ENCODE data around the gene KLF1. TPM values are rescaled to one million over a fixed set of nuclear protein-coding genes. Genes with fewer than 3 reads are reported as not detected.
"Not testable (repeated sequence)": the region's sequence is repeated elsewhere in the genome, so short reads cannot be mapped to it uniquely, and the experiment has no call there.

KLF1 gene
- total and polyA plus RNA-seq, 4 donors: 0.39 TPM; not detected in 3

DNA sequence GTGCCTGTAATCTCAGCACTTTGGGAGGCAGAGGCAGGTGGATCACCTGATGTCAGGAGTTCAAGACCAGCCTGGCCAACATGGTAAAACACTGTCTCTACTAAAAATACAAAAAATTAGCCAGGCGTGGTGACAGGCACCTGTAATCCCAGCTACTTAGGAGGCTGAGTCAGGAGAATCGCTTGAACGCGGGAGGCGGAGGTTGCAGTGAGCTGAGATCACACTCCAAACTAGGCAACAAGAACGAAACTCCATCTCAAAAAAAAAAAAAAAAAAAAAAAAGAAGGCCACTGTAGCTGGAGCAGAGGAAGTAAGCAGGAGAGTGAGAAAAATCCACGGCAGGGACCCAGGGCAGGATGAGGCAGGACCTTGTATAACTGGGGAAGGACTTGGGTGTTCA is 40.4 kb downstream of the KLF1 start:
- H3K4me3 ChIP-seq (ENCODE audit: low read length in 2 of 2); H3K27me3 ChIP-seq (ENCODE audit: control insufficient read depth in 1 of 2, insufficient read depth in 2 of 2, low read length in 1 of 2); ATAC-seq (ENCODE audit: low FRiP score); H3K27ac ChIP-seq (ENCODE audit: low read depth in 1 of 2, low read length in 2 of 2); H3K9me3 ChIP-seq (ENCODE audit: control insufficient read depth, low read length); DNase-seq; H3K4me1 ChIP-seq (ENCODE audit: control insufficient read depth in 1 of 2, insufficient read depth in 2 of 2, low read length in 2 of 2); H3K36me3 ChIP-seq (ENCODE audit: control insufficient read depth in 1 of 2, insufficient read depth in 2 of 2, low read length in 1 of 2): not testable (repeated sequence)
- intact Hi-C loops (cut with DNase I): loop anchor here (1.0 to 10.0 kb wide), 4 partner anchors 74 to 172 kb away; no protein-coding TSS in a partner anchor
- WGBS, 2 donors: 79 to 85% methylated on average over 7 of the region's 7 CpGs

DNA sequence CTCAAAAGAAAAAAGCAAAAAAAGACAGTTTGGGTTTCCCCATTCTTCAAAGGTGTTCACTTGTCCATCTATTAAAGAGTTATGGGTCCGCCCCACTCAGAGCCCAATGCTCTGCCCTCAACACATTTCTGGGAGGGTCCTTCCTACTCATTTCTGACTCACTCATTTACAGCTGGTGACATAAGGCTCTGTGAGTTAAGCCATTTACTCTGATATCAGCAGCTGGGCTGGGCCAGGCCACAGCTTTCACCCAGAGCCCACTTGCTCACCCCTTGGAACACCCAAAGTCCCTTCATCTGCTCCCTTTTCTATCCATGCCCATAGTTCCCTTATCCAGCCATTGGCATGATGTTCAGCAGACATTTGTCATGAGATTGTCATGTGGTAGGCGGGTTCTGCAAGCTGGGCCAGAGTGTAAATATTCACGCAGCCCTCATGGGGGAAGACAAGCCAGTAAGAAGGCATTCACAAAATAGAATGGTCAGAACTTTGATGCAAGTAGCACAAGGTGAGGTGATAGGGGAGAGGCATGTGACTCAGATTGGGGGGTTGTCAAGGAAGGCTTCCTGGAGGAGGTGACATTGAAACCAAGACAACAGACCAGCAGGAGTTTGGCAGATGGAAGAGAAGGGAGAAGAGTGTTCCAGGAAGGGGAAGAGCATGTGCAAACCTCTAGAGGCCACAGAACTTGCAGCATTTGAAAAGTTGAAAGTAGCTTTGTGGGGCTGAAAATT is 42.8 kb downstream of the KLF1 start:
- no peak overlapping the region for H3K27ac ChIP-seq (ENCODE audit: low read depth in 1 of 2, low read length in 2 of 2)
- no peaks in the 10 kb centered on the region for H3K27me3 ChIP-seq (ENCODE audit: control insufficient read depth in 1 of 2, insufficient read depth in 2 of 2, low read length in 1 of 2)
- ATAC-seq (ENCODE audit: low FRiP score) (no peak), DNase-seq (no peak)
- no peaks in the 10 kb centered on the region for H3K36me3 ChIP-seq (ENCODE audit: control insufficient read depth in 1 of 2, insufficient read depth in 2 of 2, low read length in 1 of 2)
- no peaks in the 10 kb centered on the region for H3K4me1 ChIP-seq (ENCODE audit: control insufficient read depth in 1 of 2, insufficient read depth in 2 of 2, low read length in 2 of 2)
- intact Hi-C loops (cut with DNase I): loop anchor here (5.0 to 10.0 kb wide), 2 partner anchors 37 to 169 kb away; partner anchors contain the start of gene RNASEH2A (in 1 of the 2)
- no peaks in the 10 kb centered on the region for H3K9me3 ChIP-seq (ENCODE audit: control insufficient read depth, low read length)
- 66 to 70% methylated on average over 3 of the region's 3 CpGs for WGBS, 2 donors
- H3K4me3 ChIP-seq (ENCODE audit: low read length in 2 of 2): no peak overlapping the region

DNA sequence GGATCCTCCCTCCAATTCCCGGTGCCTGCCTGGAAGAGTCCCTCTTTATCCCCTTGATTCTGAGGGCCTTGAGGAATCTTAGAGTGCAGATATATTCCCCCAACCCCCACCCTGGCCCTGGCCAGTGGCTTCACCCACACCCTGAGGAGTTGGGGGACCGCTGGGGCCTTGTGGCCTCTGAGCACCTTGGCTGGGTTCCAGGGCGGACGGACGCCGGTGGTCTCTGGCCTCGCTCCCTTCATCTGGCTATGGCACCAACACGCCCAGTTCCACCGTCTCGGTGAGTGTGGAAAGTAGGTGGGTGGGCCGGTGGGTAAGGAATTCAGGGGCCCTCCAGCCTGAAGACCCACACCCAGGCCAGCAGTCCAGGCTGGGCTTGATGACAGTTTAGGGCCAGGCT is 43.7 kb downstream of the KLF1 start:
- H3K4me1 ChIP-seq (ENCODE audit: control insufficient read depth in 1 of 2, insufficient read depth in 2 of 2, low read length in 2 of 2): no peaks in the 10 kb centered on the region
- no peak for DNase-seq
- intact Hi-C loops (cut with DNase I): loop anchor here (5.0 to 10.0 kb wide), 2 partner anchors 36 to 169 kb away; partner anchors contain the start of gene RNASEH2A (in 1 of the 2)
- H3K9me3 ChIP-seq (ENCODE audit: control insufficient read depth, low read length): no peaks in the 10 kb centered on the region
- H3K27me3 ChIP-seq (ENCODE audit: control insufficient read depth in 1 of 2, insufficient read depth in 2 of 2, low read length in 1 of 2): no peaks in the 10 kb centered on the region
- 77 to 81% methylated on average over 11 of the region's 11 CpGs for WGBS, 2 donors
- H3K4me3 ChIP-seq (ENCODE audit: low read length in 2 of 2): no peak overlapping the region
- H3K27ac ChIP-seq (ENCODE audit: low read depth in 1 of 2, low read length in 2 of 2): no peak overlapping the region
- H3K36me3 ChIP-seq (ENCODE audit: control insufficient read depth in 1 of 2, insufficient read depth in 2 of 2, low read length in 1 of 2): no peaks in the 10 kb centered on the region
- no peak for ATAC-seq (ENCODE audit: low FRiP score)

DNA sequence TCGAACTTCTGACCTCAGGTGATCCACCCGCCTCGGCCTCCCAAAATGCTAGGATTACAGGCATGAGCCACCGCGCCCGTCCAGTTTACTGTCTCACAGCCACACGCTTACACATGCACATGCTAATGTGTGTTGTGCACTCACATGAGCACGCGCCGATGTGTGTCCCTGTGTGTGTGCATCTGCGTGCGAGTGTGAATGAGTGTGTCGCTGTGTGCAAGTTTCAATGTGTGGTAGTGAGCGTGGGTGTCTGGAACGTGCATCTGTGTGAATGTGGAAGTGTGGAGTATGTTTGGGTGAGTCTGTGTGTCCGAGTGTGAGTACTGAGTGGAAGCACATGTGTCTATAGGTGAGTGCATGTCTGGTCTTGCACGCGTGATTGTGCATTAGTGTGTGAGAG is 44.5 kb downstream of the KLF1 start:
- intact Hi-C loops (cut with DNase I): loop anchor here (5.0 to 10.0 kb wide), 2 partner anchors 35 to 168 kb away; partner anchors contain the start of gene RNASEH2A (in 1 of the 2)
- no peaks in the 10 kb centered on the region for H3K36me3 ChIP-seq (ENCODE audit: control insufficient read depth in 1 of 2, insufficient read depth in 2 of 2, low read length in 1 of 2)
- no peak overlapping the region for H3K4me3 ChIP-seq (ENCODE audit: low read length in 2 of 2)
- DNase-seq: no peak
- no peaks in the 10 kb centered on the region for H3K9me3 ChIP-seq (ENCODE audit: control insufficient read depth, low read length)
- H3K27ac ChIP-seq (ENCODE audit: low read depth in 1 of 2, low read length in 2 of 2): no peak overlapping the region
- ATAC-seq (ENCODE audit: low FRiP score): no peak
- WGBS, 2 donors: 93 to 94% methylated on average over 18 of the region's 18 CpGs
- H3K27me3 ChIP-seq (ENCODE audit: control insufficient read depth in 1 of 2, insufficient read depth in 2 of 2, low read length in 1 of 2): no peaks in the 10 kb centered on the region
- no peaks in the 10 kb centered on the region for H3K4me1 ChIP-seq (ENCODE audit: control insufficient read depth in 1 of 2, insufficient read depth in 2 of 2, low read length in 2 of 2)

DNA sequence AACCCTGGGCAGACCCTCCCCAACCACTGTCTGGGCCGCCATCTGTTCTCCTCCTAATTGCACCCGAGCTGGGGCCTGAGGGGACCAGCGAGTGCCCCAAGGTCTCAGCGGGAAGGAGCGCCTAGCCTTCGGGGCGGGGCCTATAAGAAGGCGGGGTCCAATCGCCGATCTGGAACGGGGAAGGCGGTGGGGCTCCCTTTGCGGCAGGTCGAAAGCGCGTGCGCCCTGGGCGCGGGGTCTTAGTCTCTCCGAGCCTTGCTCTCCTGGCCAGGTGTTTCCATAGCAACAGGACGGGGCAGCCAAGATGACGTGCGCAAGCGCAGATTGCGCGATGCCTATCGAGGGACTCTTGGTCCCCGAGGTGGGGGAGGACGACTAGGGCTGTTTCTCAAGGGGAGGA is 45.9 kb downstream of the KLF1 start:
- no peaks in the 10 kb centered on the region for H3K4me1 ChIP-seq (ENCODE audit: control insufficient read depth in 1 of 2, insufficient read depth in 2 of 2, low read length in 2 of 2)
- H3K9me3 ChIP-seq (ENCODE audit: control insufficient read depth, low read length): no peaks in the 10 kb centered on the region
- DNase-seq: no peak
- H3K27me3 ChIP-seq (ENCODE audit: control insufficient read depth in 1 of 2, insufficient read depth in 2 of 2, low read length in 1 of 2): no peaks in the 10 kb centered on the region
- ATAC-seq (ENCODE audit: low FRiP score): peak; percentile 27
- WGBS, 2 donors: 1 to 2% methylated on average over 29 of the region's 29 CpGs
- H3K36me3 ChIP-seq (ENCODE audit: control insufficient read depth in 1 of 2, insufficient read depth in 2 of 2, low read length in 1 of 2): no peaks in the 10 kb centered on the region
- H3K4me3 ChIP-seq (ENCODE audit: low read length in 2 of 2): no peak overlapping the region
- H3K27ac ChIP-seq (ENCODE audit: low read depth in 1 of 2, low read length in 2 of 2): no peak overlapping the region
- intact Hi-C loops (cut with DNase I): loop anchor here (5.0 to 10.0 kb wide), 2 partner anchors 34 to 166 kb away; partner anchors contain the start of gene RNASEH2A (in 1 of the 2)

DNA sequence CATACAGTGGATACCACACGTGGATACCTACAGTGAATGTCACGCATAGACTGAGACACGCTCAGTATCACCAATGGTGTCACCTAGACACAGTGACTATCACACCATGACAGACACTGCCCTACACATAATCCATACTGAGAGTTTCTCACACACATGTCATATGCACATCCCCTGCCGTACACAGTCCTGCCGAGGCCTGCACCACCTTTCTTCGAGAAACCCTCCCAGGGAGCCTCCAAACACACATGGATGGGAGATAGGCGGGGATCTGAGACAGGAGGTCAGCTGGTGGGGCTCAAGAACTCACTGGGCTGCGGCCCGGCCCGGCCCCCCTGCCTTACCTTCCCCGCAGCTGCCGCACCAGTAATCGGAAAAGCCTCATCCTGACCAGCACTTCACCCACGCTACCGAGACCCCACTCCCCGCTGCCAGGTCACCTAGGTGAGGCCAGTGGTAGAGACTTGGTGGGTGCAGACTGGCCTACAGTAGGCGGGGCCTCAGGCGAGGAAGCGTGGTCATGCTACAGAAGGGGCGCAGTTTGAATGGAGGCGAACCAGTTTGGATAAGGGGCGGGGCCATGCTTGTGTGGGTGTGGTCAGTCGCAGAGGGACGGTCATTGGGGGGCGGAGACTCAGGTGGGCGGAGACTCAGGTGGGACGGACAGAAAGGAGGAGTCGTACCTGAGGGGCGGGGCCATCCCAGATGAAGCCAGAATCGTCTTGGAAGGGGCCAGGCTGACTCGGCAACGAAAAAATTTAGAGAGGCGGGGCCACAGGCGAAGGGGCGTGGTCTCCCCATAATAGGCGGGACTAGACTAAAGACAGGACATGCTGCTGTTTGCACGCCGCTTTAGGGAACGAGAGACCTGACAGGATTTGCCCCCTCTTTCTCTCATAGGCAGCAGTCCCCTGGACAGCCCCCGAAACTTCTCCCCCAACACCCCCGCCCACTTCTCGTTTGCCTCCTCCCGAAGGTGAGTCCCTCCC is 46.6 kb downstream of the KLF1 start:
- intact Hi-C loops (cut with DNase I): loop anchor here (5.0 to 10.0 kb wide), 2 partner anchors 33 to 166 kb away; partner anchors contain the start of gene RNASEH2A (in 1 of the 2)
- no peak for DNase-seq
- Histone ChIP-seq H3K36me3 (ENCODE audit: control insufficient read depth in 1 of 2, insufficient read depth in 2 of 2, low read length in 1 of 2) (no peaks in the 10 kb centered on the region), H3K27ac (ENCODE audit: low read depth in 1 of 2, low read length in 2 of 2) (no peak overlapping the region), H3K9me3 (ENCODE audit: control insufficient read depth, low read length) (no peaks in the 10 kb centered on the region), H3K4me1 (ENCODE audit: control insufficient read depth in 1 of 2, insufficient read depth in 2 of 2, low read length in 2 of 2) (no peaks in the 10 kb centered on the region), H3K27me3 (ENCODE audit: control insufficient read depth in 1 of 2, insufficient read depth in 2 of 2, low read length in 1 of 2) (no peaks in the 10 kb centered on the region), H3K4me3 (ENCODE audit: low read length in 2 of 2) (no peak overlapping the region)
- 23 to 24% methylated on average over 43 of the region's 43 CpGs for WGBS, 2 donors
- ATAC-seq (ENCODE audit: low FRiP score): no peak

DNA sequence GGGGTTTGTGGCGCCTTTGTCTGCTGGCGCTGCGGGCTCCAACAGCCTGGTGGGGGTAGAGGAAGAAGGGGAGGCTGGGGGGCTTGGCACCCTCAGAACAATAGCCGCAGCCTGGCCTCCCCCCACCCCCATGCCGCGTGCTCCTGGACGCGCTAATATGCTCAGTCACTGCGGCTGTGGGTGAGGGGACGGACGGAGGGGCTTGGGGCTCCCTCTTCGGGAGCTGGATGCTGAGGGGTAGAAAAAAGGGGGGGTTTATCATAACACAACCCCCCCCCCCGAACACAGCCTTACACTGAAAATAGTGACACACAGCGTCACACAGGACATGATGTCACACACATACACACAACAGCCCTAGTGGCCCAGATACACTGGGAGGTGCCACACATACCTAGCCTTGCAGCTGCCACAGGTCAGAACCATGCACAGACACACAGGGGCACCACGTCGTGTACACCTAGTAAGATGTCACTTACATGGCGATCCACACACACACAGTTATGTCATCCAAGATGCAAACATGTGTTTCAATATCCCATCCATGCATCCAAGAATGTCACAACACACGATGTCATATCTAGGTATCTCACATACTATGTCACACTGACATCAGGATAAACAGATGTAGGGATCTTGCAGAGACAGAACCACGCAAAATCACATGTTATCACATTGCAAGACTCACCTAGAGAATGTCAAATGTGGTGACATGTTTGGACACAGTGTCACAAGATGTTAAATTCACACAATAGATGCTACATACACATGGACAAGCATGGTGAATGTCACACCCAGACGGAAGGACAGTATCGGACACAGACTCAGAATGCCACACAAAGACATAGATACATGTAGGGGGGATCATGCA is 47.9 kb downstream of the KLF1 start:
- no peak overlapping the region for H3K4me3 ChIP-seq (ENCODE audit: low read length in 2 of 2)
- WGBS, 2 donors: 21% methylated on average over 21 of the region's 21 CpGs
- no peak for ATAC-seq (ENCODE audit: low FRiP score)
- no peaks in the 10 kb centered on the region for H3K27me3 ChIP-seq (ENCODE audit: control insufficient read depth in 1 of 2, insufficient read depth in 2 of 2, low read length in 1 of 2)
- H3K36me3 ChIP-seq (ENCODE audit: control insufficient read depth in 1 of 2, insufficient read depth in 2 of 2, low read length in 1 of 2): no peaks in the 10 kb centered on the region
- DNase-seq: no peak
- intact Hi-C loops (cut with DNase I): no loop called here
- H3K4me1 ChIP-seq (ENCODE audit: control insufficient read depth in 1 of 2, insufficient read depth in 2 of 2, low read length in 2 of 2): no peaks in the 10 kb centered on the region
- no peak overlapping the region for H3K27ac ChIP-seq (ENCODE audit: low read depth in 1 of 2, low read length in 2 of 2)
- H3K9me3 ChIP-seq (ENCODE audit: control insufficient read depth, low read length): no peaks in the 10 kb centered on the region

Measured in aorta (tissue), 5 donors.